Fibroblast of pulmonary artery (primary cell): Measurements from ENCODE around the gene DEAF1.

ENCODE experiments used
- DNase-seq: peaks from one replicate; pipeline ENCODE4 v3.0.0-alpha.2; 2010; ENCODE audit warnings: low read depth
- H3K4me3 ChIP-seq: replicated peaks from 2 replicates; pipeline ENCODE4 v1.5.1; 2011; ENCODE audit warnings: low read depth, mild to moderate bottlenecking, control low read depth, low read length, moderate library complexity
- TF ChIP-seq, protein P1 (sequence below): IDR thresholded peaks from 2 replicates; pipeline ENCODE4 v1.5.1; 2011; ENCODE audit warnings: mild to moderate bottlenecking, control low read depth, low read length, inconsistent platforms; ENCODE audit errors: missing control alignments

DEAF1 gene

GRCh38 chr11:620201-620600, 74.8 kb downstream of the DEAF1 start:
- no peak overlapping the region for H3K4me3 ChIP-seq
- TF ChIP-seq, protein P1, sequence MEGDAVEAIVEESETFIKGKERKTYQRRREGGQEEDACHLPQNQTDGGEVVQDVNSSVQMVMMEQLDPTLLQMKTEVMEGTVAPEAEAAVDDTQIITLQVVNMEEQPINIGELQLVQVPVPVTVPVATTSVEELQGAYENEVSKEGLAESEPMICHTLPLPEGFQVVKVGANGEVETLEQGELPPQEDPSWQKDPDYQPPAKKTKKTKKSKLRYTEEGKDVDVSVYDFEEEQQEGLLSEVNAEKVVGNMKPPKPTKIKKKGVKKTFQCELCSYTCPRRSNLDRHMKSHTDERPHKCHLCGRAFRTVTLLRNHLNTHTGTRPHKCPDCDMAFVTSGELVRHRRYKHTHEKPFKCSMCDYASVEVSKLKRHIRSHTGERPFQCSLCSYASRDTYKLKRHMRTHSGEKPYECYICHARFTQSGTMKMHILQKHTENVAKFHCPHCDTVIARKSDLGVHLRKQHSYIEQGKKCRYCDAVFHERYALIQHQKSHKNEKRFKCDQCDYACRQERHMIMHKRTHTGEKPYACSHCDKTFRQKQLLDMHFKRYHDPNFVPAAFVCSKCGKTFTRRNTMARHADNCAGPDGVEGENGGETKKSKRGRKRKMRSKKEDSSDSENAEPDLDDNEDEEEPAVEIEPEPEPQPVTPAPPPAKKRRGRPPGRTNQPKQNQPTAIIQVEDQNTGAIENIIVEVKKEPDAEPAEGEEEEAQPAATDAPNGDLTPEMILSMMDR = no peak
- DNase-seq = no peak

DNA sequence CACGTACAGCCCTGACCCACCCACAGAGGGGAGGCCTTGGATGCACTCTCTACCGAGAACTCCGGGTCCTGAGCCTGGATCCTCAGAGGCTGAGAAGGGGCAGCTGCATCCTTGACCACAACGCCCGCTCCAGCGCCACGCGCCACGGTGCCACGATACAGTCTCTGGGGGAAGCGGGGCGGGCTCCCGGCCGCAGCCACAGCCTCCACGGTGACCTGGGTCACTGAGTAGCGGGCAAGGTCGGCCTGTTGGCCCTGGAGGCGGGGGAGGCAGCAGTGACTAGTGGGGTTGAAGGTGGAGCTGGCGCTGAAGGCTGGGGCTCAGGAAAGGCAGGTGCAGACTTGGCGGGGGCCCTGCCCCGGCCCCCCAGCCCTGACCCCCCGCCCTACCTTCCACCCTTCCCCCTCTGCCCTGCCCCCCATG, 75.4 kb downstream of the DEAF1 start:
- DNase-seq = no peak
- TF ChIP-seq, protein P1 = no peak
- no peak overlapping the region for H3K4me3 ChIP-seq

DNA sequence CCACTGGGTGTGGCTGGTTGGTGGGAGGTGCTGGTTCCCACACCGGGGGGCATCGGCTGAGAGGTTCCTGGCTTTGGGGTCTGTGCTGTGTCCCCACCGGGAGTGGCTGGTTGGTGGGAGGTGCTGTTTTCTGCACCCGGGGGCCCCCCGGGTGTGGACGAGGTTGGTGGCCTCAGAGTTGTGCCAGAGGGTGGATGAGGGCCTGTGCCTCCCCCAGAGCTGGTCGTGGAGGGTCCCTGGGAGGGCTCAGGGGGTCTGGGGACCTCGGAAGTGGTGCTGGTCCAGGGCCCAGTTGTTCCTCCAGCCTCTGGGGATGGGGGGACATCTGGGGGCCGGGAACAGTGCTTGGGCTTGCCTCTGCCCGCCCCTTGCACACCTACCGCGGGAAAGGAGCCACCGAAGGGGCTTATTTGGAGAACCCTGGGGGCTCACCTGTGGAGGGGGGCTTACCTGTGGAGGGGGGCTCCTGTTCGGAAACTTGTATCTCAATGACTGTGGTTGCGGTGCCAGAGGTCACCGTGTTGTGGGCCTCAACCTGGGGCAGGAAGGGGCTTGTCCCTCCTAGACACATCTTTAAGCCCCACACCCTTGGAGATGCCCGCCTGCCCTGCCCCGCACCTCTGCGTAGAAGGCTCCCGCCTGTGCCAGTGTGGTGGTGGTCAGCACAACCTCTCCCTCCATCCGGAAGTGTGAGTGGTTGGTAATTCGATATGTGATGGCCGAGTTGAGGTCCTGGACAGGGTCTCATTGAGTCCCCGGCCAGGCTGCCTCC, 76.0 kb downstream of the DEAF1 start:
- TF ChIP-seq, protein P1 = no peak
- no peak for DNase-seq
- H3K4me3 ChIP-seq = no peak overlapping the region

DNA sequence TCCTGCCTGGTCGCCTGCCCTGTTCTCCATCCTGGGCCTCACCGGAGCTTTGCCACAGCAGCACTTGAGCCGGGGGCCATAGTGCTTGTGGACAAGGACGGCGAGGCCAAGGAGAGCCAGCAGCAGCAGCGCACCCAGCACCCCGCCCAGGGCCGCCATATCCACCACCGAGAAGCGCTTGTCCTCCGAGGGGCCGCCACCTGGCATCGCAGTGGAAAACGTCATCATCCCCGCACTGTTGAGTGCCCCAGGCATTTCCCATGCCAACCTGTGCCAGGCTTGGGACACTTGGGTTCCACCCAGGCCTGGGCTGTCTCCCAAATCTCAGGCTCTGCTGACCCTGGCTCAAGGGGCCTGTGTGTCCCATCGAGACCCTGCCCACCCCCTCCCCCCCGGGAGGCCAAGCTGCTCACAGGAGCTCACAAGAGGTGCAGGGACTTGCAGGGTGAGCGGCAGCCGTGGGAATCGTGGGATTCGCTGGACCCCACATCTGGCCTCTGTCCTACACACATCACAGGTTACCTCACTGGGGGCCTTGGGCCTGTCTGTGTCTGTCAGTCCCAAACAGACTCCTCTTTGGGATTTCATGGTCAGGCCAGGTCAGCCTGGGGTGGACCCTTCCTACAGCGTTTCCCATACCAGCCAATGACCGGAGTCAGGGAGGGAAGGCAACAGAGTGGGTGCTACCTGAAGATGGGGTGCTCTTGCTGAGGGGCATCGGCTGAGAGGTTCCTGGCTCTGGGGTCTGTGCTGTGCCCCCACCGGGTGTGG, 76.9 kb downstream of the DEAF1 start:
- no peak for DNase-seq
- TF ChIP-seq, protein P1 = no peak
- no peak overlapping the region for H3K4me3 ChIP-seq

GRCh38 chr11:617199-617911, 77.7 kb downstream of the DEAF1 start:
- no peak overlapping the region for H3K4me3 ChIP-seq
- TF ChIP-seq, protein P1 = no peak
- DNase-seq = no peak

GRCh38 chr11:616320-617198, 78.5 kb downstream of the DEAF1 start:
- peak overlapping the region; percentile 72 for H3K4me3 ChIP-seq
- DNase-seq = no peak
- TF ChIP-seq, protein P1 = no peak
